K562 (cell line): ENCODE results near the gene ZFYVE27. TPM values are rescaled to one million over a fixed set of nuclear protein-coding genes. Genes with fewer than 3 reads are reported as not detected.

Experiments
- ATAC-seq: fragments of 200-7000 bp; cut with Tn5 transposase; 3 replicates; pipeline ENCODE4 v1.9.1; 2020; ENCODE audit warnings: moderate library complexity
- BruUV-seq: library from RNA; stranded (reverse); fragments of 400-500 nt; replicated peaks from 2 replicates; lab custom pipeline; 2021; lab: Mats Ljungman, UMichigan
- CTCF ChIA-PET: fragments of 300-600 bp; formaldehyde crosslinking; extraction: SDS; loops from one replicate; lab custom pipeline; 2021; ENCODE audit warnings: low intra/inter-chr PET ratio; lab: Yijun Ruan, JAX
- POLR2A ChIA-PET: fragments of 300-600, 350-650 bp; sonication (Branson Sonifier 250); formaldehyde crosslinking; extraction: SDS; loops from one replicate; lab custom pipeline; 2021; ENCODE audit warnings: antibody characterized with exemption, inconsistent platforms; lab: Yijun Ruan, JAX
- DNase-seq, 4 experiments: peaks; one replicate each; pipeline versions ENCODE4 v3.0.0 to v3.0.0-alpha.2; 2011 to 2018; ENCODE audit warnings: low spot score in 3 of 4, mixed read lengths in 3 of 4; ENCODE audit errors: extremely low read depth in 1 of 4
- FAIRE-seq: peaks from 2 replicates; lab custom pipeline; 2011; peaks lifted over from hg19 to GRCh38; lab: Jason Lieb, UNC
- H2AFZ ChIP-seq: 2 replicates; pipeline ENCODE4 v1.6.0; 2011; ENCODE audit warnings: low read depth, low read length, control low read depth, inconsistent platforms
- H3K27ac ChIP-seq: fragments of 200-600 bp; 3 replicates; pipeline ENCODE4 v1.8.0; 2011; ENCODE audit warnings: low read depth, mild to moderate bottlenecking, control low read depth, inconsistent platforms, low read length, moderate library complexity, mixed read lengths; ENCODE audit errors: extremely low read depth
- H3K27me3 ChIP-seq, 2 experiments: fragments of 300-600 bp in 1 of 2; 2 replicates in 1 of 2; 3 replicates in 1 of 2; pipeline versions ENCODE4 v1.6.0 to v1.8.0; 2011; ENCODE audit warnings: inconsistent platforms in 2 of 2, low read length in 2 of 2, mild to moderate bottlenecking in 1 of 2, mixed read lengths in 1 of 2, moderate library complexity in 1 of 2; ENCODE audit not compliant: control insufficient read depth in 2 of 2, insufficient read depth in 2 of 2
- H3K36me3 ChIP-seq: fragments of 300-600 bp; 3 replicates; pipeline ENCODE4 v1.8.0; 2011; ENCODE audit warnings: mild to moderate bottlenecking, low read length, inconsistent platforms; ENCODE audit not compliant: control insufficient read depth, insufficient read depth
- H3K4me1 ChIP-seq, 2 experiments: fragments of 200-600 bp in 1 of 2; replicated peaks in 1 of 2; 2 replicates in 1 of 2; 3 replicates in 1 of 2; pipeline versions ENCODE4 v1.5.1 to v1.8.0; 2011; ENCODE audit warnings: inconsistent platforms in 2 of 2, low read length in 2 of 2, mild to moderate bottlenecking in 1 of 2, mixed read lengths in 1 of 2, moderate library complexity in 1 of 2; ENCODE audit not compliant: control insufficient read depth in 2 of 2, insufficient read depth in 2 of 2
- H3K4me2 ChIP-seq: 2 replicates; pipeline ENCODE4 v1.6.1; 2011; ENCODE audit warnings: low read length, control low read depth, inconsistent platforms, mixed read lengths; ENCODE audit not compliant: insufficient read depth
- H3K4me3 ChIP-seq: fragments of 200-600 bp; sonication (generic), shearing (Covaris generic); 2 replicates; pipeline ENCODE4 v1.5.1; 2016; ENCODE audit warnings: control low read depth, inconsistent platforms
- H3K79me2 ChIP-seq: fragments of 200-600 bp; 3 replicates; pipeline ENCODE4 v1.8.0; 2011; ENCODE audit warnings: low read length, inconsistent platforms; ENCODE audit not compliant: control insufficient read depth, insufficient read depth
- H3K9ac ChIP-seq, 2 experiments: 2 replicates each; pipeline versions ENCODE4 v1.6.0 to v1.6.1; 2011; ENCODE audit warnings: low read depth in 2 of 2, low read length in 2 of 2, control low read depth in 1 of 2, inconsistent platforms in 1 of 2, mild to moderate bottlenecking in 1 of 2, mixed read lengths in 1 of 2; ENCODE audit not compliant: insufficient read depth in 1 of 2
- H3K9me1 ChIP-seq: one replicate; pipeline ENCODE4 v1.6.0; 2011; ENCODE audit warnings: inconsistent platforms, mild to moderate bottlenecking, low read length, moderate library complexity; ENCODE audit not compliant: control insufficient read depth, insufficient read depth
- H3K9me3 ChIP-seq: replicated peaks from 2 replicates; pipeline ENCODE4 v1.5.1; 2011; ENCODE audit warnings: low read depth, low read length, inconsistent platforms; ENCODE audit not compliant: control insufficient read depth, insufficient read depth
- H4K20me1 ChIP-seq: replicated peaks from 2 replicates; pipeline ENCODE4 v1.6.1; 2011; ENCODE audit warnings: low read length, inconsistent platforms, mixed read lengths; ENCODE audit not compliant: control insufficient read depth, insufficient read depth
- BCL6 ChIP-seq: fragments of 250-450 bp; sonication (Bioruptor Pico); IDR thresholded peaks from 2 replicates; pipeline ENCODE4 v1.4.0; 2020
- CBX3 ChIP-seq, 2 experiments: IDR thresholded peaks; 1 replicate in 1 of 2; 2 replicates in 1 of 2; pipeline ENCODE4 v1.6.1; 2012; ENCODE audit warnings: inconsistent platforms in 2 of 2, low read length in 2 of 2, borderline replicate concordance in 1 of 2, control low read depth in 1 of 2
- ETS2 ChIP-seq: IDR thresholded peaks from 2 replicates; pipeline ENCODE4 v1.6.1; 2016; ENCODE audit warnings: borderline replicate concordance, missing genetic modification characterization, mild to moderate bottlenecking, moderate library complexity, missing compliant biosample characterization; ENCODE audit not compliant: poor library complexity, severe bottlenecking
- HDAC2 ChIP-seq: fragments of 450-650 bp; IDR thresholded peaks from 2 replicates; pipeline ENCODE4 v1.6.1; 2016; ENCODE audit warnings: mild to moderate bottlenecking
- KLF6 ChIP-seq: fragments of 250-450 bp; sonication (Bioruptor Pico); IDR thresholded peaks from 2 replicates; pipeline ENCODE4 v1.4.0; 2020; ENCODE audit warnings: mild to moderate bottlenecking, moderate library complexity, borderline replicate concordance
- NCOA1 ChIP-seq: fragments of 450-650 bp; IDR thresholded peaks from 2 replicates; pipeline ENCODE4 v1.6.1; 2016; ENCODE audit warnings: low read depth
- PHTF2 ChIP-seq: fragments of 250-450 bp; sonication (Bioruptor Pico); IDR thresholded peaks from 2 replicates; pipeline ENCODE4 v1.5.0; 2021; ENCODE audit warnings: mild to moderate bottlenecking
- RBM25 ChIP-seq: fragments of 200-400 bp; formaldehyde crosslinking; IDR thresholded peaks from 2 replicates; pipeline ENCODE4 v1.6.1; 2018; ENCODE audit warnings: low read length, low read depth, moderate library complexity; ENCODE audit not compliant: severe bottlenecking
- TCF3 ChIP-seq: sonication (generic); formaldehyde crosslinking; IDR thresholded peaks from 2 replicates; pipeline ENCODE4 v1.4.0; 2020; ENCODE audit warnings: mild to moderate bottlenecking, missing genetic modification reagents
- TCF7L2 ChIP-seq: fragments of 150-350 bp; IDR thresholded peaks from 2 replicates; pipeline ENCODE4 v1.6.1; 2016; ENCODE audit warnings: low read depth, mild to moderate bottlenecking, low read length, moderate library complexity
- ZFP30 ChIP-seq: fragments of 250-450 bp; sonication (Bioruptor Pico); IDR thresholded peaks from 2 replicates; pipeline ENCODE4 v1.8.0; 2022; ENCODE audit warnings: moderate library complexity, mild to moderate bottlenecking, inconsistent platforms, borderline replicate concordance
- ZNF764 ChIP-seq: fragments of 250-450 bp; sonication (Bioruptor Pico); IDR thresholded peaks from 2 replicates; pipeline ENCODE4 v1.4.0; 2020; ENCODE audit warnings: low read depth, mild to moderate bottlenecking, moderate library complexity
- WGBS: fragments of 100-300 bp; shearing (Covaris generic); methylation state at CpG from one replicate; pipeline ENCODE4 v1.1.6; 2016; ENCODE audit warnings: low coverage, mixed read lengths; ENCODE audit not compliant: insufficient coverage; ENCODE audit errors: missing lambda C conversion rate; 5-methylcytosine and 5-hydroxymethylcytosine counted together
- in situ Hi-C: fragments of 300-500 bp; cut with MboI; formaldehyde crosslinking; loops from 4 replicates; pipeline ENCODE4 v1.15.0; 2018; ENCODE audit warnings: inconsistent platforms, mixed read lengths
- intact Hi-C: fragments of 100-400 bp; cut with micrococcal nuclease; formaldehyde crosslinking; loops from 2 replicates; pipeline ENCODE4 v1.14.2; 2022
- polyA plus RNA-seq, 8 experiments: library from polyadenylated mRNA; depleted of rRNA in 4 of 8; stranded (reverse) in 5 of 8; unstranded in 3 of 8; fragments of >200 nt; fragmentation: Nextera tagmentation in 2 of 8; fragmentation: Illumina TruSeq in 1 of 8; extraction: Ambion mirVana in 2 of 8; extraction: Trizol in 1 of 8; gene quantifications; 2 replicates each; pipeline versions ENCODE4 v1.2.1 to v1.2.3, GENCODE V29; 2011 to 2014; ENCODE audit warnings: inconsistent platforms in 1 of 8, missing spikeins in 1 of 8
- total RNA-seq, 7 experiments: library from RNA; depleted of rRNA in 6 of 7; stranded (reverse); fragments of >200 nt in 6 of 7; fragmentation: Illumina TruSeq in 2 of 7; extraction: Trizol in 2 of 7; gene quantifications; 2 replicates each; pipeline versions ENCODE4 v1.2.1 to v1.2.3, GENCODE V29; 2011 to 2021; ENCODE audit warnings: low replicate concordance in 1 of 7
- TF ChIP-seq, protein P1 (sequence below): fragments of 450-650 bp; formaldehyde crosslinking; IDR thresholded peaks from 2 replicates; pipeline ENCODE4 v1.4.0; 2020; ENCODE audit warnings: mild to moderate bottlenecking

ZFYVE27 gene
- total and polyA plus RNA-seq, 9 of the 15 experiments (the other 6 are each of a cell fraction or from before 2014, with no cell fraction given), result 0.81 to 21.9 (median 15.3) TPM

DNA sequence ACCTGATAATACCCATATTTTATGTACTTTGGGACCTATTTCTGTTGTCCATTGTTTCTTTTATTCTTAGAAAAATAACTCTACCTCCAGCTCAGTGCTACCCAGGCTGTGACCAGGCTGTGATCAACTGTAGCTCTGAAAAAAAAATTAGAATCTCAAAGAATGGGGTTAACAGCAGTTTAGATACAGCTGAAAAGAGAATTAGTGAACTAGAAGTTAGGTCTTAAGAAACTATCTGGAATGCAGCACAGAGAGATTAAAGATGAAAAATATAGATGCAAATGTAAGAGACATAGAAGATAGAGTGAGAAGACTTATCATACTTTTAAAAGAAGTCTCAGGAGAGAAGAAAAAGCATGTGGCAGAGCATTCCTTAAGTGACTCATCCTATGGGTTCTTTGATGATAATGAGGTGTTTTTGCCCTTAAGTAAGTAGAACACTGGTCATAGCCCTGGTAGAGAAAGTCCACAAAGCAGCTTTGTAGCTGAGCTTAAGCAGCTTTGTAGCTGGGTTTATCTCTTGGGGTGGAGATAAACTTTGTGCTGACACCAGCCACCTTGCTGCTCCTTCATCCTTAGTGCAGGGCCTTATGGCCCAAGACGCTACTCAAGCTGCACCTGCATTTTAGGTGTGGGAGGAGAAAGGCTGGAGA is 62.2 kb downstream of the ZFYVE27 start:
- ChIA-PET POLR2A (no interaction called here), CTCF (no interaction called here)
- H3K27me3 ChIP-seq, result peaks cover 0 to 5% of the 10 kb centered on the region in 2 experiments; a peak in 2 of 5 replicates
- H3K36me3 ChIP-seq, result no peaks in the 10 kb centered on the region
- no peak for DNase-seq
- H3K79me2 ChIP-seq, result no peaks in the 10 kb centered on the region
- no peaks in the 10 kb centered on the region for H4K20me1 ChIP-seq
- H3K27ac ChIP-seq, result no peak overlapping the region
- no peak overlapping the region for H2AFZ ChIP-seq
- H3K4me2 ChIP-seq, result no peak overlapping the region
- H3K9me1 ChIP-seq, result no peaks in the 10 kb centered on the region
- no peak overlapping the region for H3K4me3 ChIP-seq
- in situ Hi-C loops (no loop called here), intact Hi-C loops (no loop called here)
- no TSS peak for BruUV-seq
- H3K9me3 ChIP-seq, result peaks cover 5% of the 10 kb centered on the region; the same call in 1 of the 2 replicates
- no peak for FAIRE-seq
- no peak overlapping the region for H3K9ac ChIP-seq
- WGBS, result no CpG with 5 or more reads among the region's 1 CpG
- no peak for ATAC-seq
- peaks cover 0 to 4% of the 10 kb centered on the region in 2 experiments; a peak in 1 of 5 replicates for H3K4me1 ChIP-seq
- no peak for TF ChIP-seq ETS2 (tag)
- peak; percentile 54 for TF ChIP-seq RBM25
- no peak for TF ChIP-seq TCF3 (CRISPR knock-in tag)
- no peak for TF ChIP-seq ZNF764 (CRISPR knock-in tag)
- no peak for TF ChIP-seq NCOA1
- no peak for TF ChIP-seq TCF7L2
- TF ChIP-seq BCL6 (CRISPR knock-in tag), result no peak
- no peak for TF ChIP-seq KLF6 (CRISPR knock-in tag)
- TF ChIP-seq HDAC2, result no peak
- peak; percentile 44; the same call in 1 of the 2 replicates for TF ChIP-seq ZFP30 (CRISPR knock-in tag)
- TF ChIP-seq CBX3 (IDR thresholded peaks at IDR 0.05; ENCODE audit: borderline replicate concordance in 1 of 2, low read length in 2 of 2), result peak in 1 of 2 experiments; percentile 36; a peak in 1 of 3 replicates
- no peak for TF ChIP-seq PHTF2
- TF ChIP-seq, protein P1, sequence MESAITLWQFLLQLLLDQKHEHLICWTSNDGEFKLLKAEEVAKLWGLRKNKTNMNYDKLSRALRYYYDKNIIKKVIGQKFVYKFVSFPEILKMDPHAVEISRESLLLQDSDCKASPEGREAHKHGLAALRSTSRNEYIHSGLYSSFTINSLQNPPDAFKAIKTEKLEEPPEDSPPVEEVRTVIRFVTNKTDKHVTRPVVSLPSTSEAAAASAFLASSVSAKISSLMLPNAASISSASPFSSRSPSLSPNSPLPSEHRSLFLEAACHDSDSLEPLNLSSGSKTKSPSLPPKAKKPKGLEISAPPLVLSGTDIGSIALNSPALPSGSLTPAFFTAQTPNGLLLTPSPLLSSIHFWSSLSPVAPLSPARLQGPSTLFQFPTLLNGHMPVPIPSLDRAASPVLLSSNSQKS, result no peak
